GM19463 (cell line): ENCODE results near the gene ZNF652.
"Not testable (repeated sequence)": the region's sequence is repeated elsewhere in the genome, so short reads cannot be mapped to it uniquely, and the experiment has no call there.

Experiments
- ATAC-seq: cut with Tn5 transposase; IDR thresholded peaks from one replicate; pipeline ENCODE4 v1.9.1; 2021; ENCODE audit warnings: mild to moderate bottlenecking, moderate library complexity; ENCODE audit not compliant: unreplicated experiment

The ZNF652 gene

GRCh38 chr17:49387498-49388289, 25.6 kb upstream of the ZNF652 start:
- ATAC-seq = peak; percentile 32

- no peak for ATAC-seq
Measured at GRCh38 chr17:49386373-49386772, 24.3 kb upstream of the ZNF652 start.

DNA sequence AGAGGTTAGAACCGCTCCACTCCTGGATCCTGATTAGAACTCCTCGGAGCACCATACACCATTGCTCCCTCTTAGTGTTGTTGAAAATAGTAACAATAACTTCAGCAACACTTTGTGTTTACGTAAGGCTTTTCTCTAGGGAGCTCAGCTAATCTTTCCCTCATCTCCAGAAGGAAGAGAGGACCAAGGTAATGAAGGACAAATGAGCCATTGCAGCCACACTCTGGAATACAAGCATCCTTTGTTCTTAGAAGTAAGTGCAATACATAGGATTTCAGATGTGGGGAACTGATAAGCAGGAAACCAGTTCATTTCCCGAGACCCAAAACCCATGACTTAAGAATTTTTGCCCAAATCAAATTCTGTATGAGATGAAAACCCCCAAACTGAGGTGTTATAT, 22.9 kb upstream of the ZNF652 start:
- ATAC-seq = no peak

DNA sequence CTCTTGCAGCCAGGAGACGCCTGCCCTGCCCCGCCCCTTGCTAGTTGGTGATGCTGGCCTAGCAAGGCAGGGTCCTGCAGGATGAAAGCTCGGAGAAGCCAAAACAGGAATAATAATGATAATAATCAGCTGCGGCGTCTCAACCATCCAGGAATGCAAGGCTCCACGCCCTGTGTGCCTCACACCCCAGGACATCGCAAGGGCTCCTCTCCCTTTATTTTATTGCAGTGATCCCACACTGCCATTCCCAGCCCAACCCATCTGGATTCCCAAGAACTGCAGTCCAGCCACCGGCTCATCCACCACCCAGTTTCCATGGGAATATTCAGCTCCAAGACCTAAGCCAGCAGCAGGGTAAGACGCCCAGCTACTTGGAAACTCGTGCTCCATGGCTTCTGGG, 21.0 kb upstream of the ZNF652 start:
- ATAC-seq = no peak

- ATAC-seq = no peak
Measured at GRCh38 chr17:49382556-49382955, 20.5 kb upstream of the ZNF652 start.

DNA sequence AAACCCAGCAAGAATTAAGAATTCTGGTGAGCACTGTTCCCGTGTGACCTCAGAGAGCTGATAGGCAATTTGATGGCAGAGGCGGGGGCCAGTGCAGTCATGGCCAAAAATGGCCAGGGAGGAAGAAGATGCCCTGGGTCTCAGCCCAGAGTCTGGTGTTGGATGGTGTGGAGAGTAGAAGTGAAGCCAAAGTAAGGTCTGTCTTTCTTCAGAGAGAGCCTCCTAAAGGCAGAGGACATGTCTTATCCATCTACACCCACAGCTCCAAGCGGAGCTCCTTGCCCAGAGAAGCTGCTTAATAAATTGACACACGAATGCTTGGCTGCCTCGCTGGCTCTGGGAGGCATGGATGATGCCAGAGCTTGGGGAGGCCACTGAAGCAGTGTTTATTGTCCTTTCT, 19.7 kb upstream of the ZNF652 start:
- no peak for ATAC-seq

GRCh38 chr17:49381033-49381432, 19.0 kb upstream of the ZNF652 start:
- no peak for ATAC-seq

DNA sequence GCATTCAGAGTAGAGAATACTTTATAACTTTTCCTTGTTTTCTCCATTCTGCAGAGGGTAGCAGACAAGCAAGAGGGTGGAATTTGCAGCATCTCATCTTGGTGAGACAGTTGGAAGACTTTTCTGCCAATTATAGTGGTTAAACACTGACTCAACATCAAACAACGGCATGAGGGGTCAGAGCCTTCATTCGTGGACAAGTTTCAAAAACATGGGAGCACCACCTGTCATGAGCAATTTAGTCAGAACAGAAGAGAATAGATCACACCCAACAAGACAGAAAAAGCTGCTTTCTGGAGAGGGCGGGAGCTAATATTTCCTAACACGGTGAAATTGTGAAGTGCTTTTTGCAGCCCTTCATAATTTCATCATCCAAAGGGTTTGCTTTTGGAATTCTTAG, 17.9 kb upstream of the ZNF652 start:
- ATAC-seq = no peak

DNA sequence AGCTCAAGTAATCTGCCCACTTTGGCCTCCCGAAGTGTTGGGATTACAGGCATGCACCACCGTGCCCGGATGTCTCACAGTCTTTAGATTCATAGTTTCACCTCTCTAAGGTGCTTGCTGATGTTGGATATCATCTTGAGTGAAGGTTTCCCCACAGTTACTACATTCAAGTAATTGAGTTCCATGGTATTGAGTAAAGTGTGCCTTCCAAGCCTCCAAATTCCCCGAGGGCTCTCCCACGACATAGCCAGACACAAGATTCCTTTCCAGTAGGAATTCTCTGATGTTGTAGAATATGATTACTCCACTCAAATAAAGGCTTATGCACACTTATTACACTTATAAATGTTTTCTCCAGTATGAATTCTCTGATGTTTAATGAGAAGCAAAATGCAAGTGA, 16.3 kb upstream of the ZNF652 start:
- no peak for ATAC-seq

- no peak for ATAC-seq
Measured at GRCh38 chr17:49375544-49375943, 13.5 kb upstream of the ZNF652 start.

GRCh38 chr17:49373115-49373514, 11.1 kb upstream of the ZNF652 start:
- ATAC-seq = no peak

DNA sequence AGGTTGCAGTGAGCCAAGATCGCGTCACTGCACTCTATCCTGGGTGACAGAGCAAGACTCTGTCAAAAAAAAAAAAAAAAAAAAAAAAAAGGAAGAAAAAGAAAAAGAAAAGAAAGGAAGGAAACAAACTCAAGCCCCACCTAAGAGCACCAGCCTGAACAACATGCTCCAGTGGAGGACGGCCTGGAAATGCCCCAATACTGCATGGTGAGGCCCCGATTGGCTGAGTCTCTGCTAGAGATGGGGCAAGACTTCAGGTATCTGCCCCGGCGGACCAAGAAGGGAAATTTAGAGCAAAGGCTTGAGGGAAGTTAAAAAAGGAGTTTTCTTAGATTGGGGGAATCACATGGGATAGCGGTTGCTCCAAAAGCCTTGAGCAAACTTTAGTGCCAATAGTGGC, 10.4 kb upstream of the ZNF652 start:
- no peak for ATAC-seq

GRCh38 chr17:49370971-49371834, 9.2 kb upstream of the ZNF652 start:
- no peak for ATAC-seq

- ATAC-seq = no peak
Measured at GRCh38 chr17:49369760-49370159, 7.7 kb upstream of the ZNF652 start.

DNA sequence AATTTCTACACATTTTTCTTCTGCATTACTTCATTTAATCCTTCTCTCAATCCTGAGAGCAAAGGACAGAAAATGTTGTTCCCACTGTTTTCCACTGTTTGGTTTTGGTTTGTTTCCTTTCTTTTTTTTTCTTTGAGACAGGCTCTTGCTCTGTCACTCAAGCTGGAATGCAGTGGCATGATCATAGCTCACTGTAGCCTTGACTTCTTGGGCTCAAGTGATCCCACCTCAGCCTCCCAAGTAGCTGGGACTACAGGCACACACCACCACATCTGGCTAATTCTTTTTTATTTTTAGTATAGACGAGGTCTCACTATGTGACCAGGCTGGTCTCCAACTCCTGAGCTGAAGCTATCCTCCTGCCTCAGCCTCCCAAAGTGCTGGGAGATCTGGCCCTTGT, 7.0 kb upstream of the ZNF652 start:
- ATAC-seq = no peak

GRCh38 chr17:49365667-49366066, 3.6 kb upstream of the ZNF652 start:
- ATAC-seq = no peak

- not testable (repeated sequence) for ATAC-seq
Measured at GRCh38 chr17:49365126-49365525, 3.1 kb upstream of the ZNF652 start.

DNA sequence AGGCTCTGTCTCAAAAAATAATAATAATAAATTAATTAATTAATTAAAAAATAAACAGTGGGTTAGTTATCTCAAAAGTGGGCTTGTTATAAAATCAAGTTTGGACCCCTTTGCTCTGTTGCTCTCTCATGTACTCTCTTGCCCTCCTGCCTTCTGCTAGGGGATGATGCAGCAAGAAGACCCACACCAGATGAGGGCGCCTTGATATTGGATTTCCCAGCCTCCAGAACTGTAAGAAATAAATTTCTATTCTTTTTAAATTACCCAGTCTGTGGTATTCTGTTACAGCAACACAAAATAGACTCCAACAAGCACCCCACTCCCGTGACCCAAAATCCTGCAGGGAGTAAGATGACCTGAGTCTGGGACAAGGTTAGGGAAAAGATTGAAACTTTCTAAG, 2.1 kb upstream of the ZNF652 start:
- no peak for ATAC-seq

GRCh38 chr17:49363251-49363650, 1.2 kb upstream of the ZNF652 start:
- no peak for ATAC-seq

DNA sequence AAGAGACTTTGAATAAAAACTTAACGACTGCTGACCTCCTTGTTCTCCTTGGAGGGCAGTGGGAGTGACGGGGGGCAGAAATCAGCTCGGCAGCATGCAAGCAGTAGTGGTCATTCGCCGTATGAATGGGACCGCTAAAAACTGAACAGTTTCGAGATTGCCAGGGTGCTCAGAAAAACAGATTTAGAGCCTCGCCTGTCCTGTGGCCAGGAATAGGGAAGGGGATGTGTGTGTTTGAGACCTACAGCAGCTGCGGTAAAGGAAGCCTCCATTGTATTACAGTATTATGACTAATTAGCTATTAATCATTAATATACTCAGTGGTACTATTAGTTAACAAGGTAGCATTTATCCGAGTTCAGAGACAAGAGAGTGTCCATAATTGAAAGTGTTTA, 670 bp upstream of the ZNF652 start:
- no peak for ATAC-seq

DNA sequence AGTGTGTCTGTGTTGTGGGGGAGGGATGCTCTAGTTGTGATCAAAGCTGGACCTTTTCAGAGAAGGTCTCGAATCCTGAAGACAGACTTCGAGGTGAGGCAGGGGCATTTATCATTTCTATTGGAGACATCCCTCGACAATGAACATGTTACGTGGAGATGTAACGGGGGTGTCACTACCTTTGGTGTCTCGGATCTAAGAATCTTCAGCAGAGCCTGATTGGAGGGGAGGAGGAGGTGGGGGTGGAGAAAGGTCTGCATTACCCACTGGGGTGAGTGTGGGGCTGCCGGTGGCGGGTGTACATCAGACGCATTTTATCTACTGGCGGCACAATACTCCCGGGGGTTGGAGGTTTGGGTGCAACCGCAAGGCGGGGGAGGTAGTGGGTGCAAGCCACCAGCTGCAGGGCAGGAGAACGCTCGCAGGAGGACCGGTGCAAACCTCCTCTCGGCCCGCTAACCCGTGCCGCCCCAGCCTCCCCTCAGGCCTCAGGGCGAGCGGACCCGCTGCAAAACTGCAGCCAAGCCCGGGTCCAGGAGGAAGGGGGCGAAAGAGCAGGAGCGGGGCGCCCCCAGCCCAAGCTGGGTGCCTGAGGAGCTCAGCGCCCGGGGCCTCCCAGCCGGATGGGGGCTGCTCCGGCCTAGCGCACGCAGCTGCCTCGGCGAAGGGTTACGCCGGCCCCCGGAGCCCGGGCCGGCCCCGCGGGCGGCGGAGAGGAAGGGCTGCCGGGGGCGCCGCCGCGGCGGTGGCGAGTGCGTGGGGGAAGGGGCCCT, 735 bp downstream of the ZNF652 start:
- ATAC-seq = peak; percentile 28

DNA sequence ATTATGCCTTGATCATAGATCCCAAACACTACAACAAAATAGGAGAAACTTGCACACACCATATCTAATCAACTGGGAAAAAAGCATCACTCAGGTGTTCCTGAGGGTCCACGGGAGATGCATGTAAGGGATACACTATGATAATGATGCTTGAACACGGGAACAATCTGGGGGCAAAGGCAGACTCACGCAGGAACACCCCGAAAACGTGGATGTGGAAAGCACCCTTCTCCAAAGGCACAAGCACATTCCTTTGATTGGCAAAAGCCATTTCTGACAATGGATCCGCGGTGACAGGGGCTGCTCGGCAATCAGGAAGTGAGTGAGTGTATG, 1.3 kb downstream of the ZNF652 start:
- no peak for ATAC-seq
